ENCODE measurements around the gene NHSL1. TPM values are rescaled to one million over a fixed set of nuclear protein-coding genes. Genes with fewer than 3 reads are reported as not detected.

Gene NHSL1, protein sequence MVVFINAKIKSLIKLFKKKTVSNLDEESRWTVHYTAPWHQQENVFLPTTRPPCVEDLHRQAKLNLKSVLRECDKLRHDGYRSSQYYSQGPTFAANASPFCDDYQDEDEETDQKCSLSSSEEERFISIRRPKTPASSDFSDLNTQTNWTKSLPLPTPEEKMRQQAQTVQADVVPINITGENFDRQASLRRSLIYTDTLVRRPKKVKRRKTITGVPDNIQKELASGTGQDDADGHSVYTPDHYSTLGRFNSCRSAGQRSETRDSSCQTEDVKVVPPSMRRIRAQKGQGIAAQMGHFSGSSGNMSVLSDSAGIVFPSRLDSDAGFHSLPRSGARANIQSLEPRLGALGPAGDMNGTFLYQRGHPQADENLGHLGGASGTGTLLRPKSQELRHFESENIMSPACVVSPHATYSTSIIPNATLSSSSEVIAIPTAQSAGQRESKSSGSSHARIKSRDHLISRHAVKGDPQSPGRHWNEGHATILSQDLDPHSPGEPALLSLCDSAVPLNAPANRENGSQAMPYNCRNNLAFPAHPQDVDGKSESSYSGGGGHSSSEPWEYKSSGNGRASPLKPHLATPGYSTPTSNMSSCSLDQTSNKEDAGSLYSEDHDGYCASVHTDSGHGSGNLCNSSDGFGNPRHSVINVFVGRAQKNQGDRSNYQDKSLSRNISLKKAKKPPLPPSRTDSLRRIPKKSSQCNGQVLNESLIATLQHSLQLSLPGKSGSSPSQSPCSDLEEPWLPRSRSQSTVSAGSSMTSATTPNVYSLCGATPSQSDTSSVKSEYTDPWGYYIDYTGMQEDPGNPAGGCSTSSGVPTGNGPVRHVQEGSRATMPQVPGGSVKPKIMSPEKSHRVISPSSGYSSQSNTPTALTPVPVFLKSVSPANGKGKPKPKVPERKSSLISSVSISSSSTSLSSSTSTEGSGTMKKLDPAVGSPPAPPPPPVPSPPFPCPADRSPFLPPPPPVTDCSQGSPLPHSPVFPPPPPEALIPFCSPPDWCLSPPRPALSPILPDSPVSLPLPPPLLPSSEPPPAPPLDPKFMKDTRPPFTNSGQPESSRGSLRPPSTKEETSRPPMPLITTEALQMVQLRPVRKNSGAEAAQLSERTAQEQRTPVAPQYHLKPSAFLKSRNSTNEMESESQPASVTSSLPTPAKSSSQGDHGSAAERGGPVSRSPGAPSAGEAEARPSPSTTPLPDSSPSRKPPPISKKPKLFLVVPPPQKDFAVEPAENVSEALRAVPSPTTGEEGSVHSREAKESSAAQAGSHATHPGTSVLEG (N-terminal part only)
- total RNA-seq (2014; rRNA removed; shearing (Covaris generic)), result 6.6 and 13.9 TPM in 2 replicates

DNA sequence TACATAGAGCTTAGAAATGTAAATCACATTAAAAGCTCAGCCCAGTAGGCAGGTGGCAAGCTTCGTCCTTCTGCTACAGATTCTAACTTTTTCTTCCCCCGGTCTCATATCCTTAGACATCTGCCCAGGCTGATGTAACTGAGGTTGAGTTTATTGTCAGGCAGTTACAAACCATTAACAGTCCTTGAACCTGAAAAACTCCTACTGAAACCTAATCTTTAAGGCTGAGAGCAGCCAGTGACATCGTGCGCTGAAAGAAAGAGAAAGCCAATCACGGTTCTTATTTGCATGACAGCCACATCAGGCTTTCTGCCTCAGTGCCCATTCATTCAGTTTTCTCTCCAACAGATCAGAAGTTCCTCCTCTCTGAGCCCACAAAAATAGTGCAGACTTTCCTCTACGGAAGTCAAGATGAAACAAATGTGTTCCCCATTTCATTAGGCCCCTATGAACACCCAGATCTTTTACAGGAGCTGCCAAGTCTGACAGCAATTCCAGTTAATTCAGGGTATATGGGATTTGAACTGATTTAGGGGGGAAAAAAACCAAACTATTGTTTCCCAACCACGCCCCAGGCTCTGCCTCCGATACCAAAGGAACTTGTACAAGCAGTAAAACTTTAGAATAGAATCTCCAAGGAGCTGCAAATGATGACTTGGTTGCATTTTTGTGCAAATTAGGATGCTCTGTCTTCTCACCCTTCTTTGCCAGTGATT lies at the start of gene NHSL1:
Gene NHSL1, minus strand, starts transcription at position 192 of the 716 bp plus-strand sequence. CDS start 204 bp downstream, outside the sequence.
- Histone ChIP-seq H3K4me1 (replicated peaks) (no peaks in the 10 kb centered on the region), H3K27me3 (replicated peaks) (no peaks in the 10 kb centered on the region), H3K27ac (no peak within 1 kb of the TSS), H3K36me3 (peaks cover 9% of the 10 kb centered on the region; the same call in 1 of the 2 replicates), H3K9me3 (replicated peaks) (no peaks in the 10 kb centered on the region), H3K4me3 (no peak within 1 kb of the TSS)
- DNase-seq (ENCODE audit: low read depth in 1 of 2, low spot score in 2 of 2), result no peak

DNA sequence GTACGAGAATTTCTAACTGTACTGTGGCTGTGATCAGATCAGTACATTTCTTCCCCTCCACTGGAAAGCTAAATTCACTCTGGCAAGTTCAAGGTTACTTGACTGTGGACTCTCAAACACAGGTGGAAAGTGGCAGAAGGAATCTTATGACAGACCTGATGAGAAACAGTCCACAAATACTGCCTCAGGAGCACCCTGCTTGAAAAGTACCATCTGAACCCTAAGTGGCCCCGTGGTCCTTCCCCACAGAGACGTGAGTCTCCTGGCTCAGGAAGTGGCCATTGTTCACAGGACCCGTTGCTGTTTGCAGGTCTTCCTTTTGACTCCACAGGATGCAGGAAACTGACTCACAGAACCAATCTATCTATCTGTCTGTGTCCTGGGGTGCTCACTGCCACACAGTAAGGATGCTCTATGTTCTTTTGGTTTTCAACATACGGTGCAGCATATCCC lies 47.5 kb upstream of the NHSL1 start:
- DNase-seq (ENCODE audit: low read depth in 1 of 2, low spot score in 2 of 2), result peak in 1 of 2 experiments; percentile 47
- Histone ChIP-seq H3K27ac (peak overlapping the region; percentile 58), H3K36me3 (no peaks in the 10 kb centered on the region), H3K4me3 (no peak overlapping the region), H3K4me1 (replicated peaks) (peaks cover 46% of the 10 kb centered on the region), H3K9me3 (replicated peaks) (no peaks in the 10 kb centered on the region), H3K27me3 (replicated peaks) (no peaks in the 10 kb centered on the region)

DNA sequence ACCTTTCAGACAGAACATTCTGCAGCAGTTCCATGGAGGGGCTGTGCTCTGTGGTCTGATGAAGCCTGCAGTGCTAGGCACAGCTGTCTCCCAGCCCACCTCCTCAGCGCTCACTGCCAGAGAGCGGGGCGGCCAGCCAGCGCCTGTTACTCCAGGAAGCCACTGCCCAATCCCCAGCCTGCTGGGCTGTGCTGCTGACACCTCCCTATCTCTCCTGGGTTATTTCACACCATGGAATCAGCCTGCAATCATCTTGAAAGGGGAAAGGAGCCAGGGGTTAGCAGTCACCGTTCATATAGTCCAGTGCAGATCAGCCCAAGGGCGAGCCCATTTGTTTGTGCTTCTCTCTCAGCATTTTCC lies 46.3 kb upstream of the NHSL1 start:
- Histone ChIP-seq H3K27me3 (replicated peaks) (no peaks in the 10 kb centered on the region), H3K9me3 (replicated peaks) (no peaks in the 10 kb centered on the region), H3K36me3 (no peaks in the 10 kb centered on the region), H3K4me1 (replicated peaks) (peaks cover 57% of the 10 kb centered on the region), H3K4me3 (peak overlapping the region; percentile 30), H3K27ac (peak overlapping the region; percentile 68)
- peak; percentile 57 to 62 for DNase-seq (ENCODE audit: low read depth in 1 of 2, low spot score in 2 of 2)

DNA sequence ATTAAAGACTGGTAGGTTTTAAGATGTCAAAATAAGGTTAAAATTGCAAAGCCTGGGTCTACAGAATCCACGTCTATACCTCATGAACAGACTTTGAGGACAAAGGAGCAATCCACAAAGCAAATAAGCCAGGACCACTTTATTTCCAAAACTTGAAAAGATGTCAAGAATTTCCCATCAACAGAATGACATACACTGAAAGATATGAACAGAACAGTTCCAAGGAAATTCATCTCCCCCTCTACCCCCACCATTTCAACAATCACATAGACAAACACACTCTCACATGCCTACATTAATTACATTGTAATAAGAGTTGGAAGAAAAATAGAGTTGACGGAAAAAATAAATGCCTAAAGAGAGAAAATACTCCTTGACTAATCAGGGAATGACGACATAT lies 45.2 kb upstream of the NHSL1 start:
- Histone ChIP-seq H3K9me3 (replicated peaks) (no peaks in the 10 kb centered on the region), H3K4me3 (peak overlapping the region; percentile 30), H3K27ac (peak overlapping the region; percentile 68), H3K27me3 (replicated peaks) (no peaks in the 10 kb centered on the region), H3K36me3 (no peaks in the 10 kb centered on the region), H3K4me1 (replicated peaks) (peaks cover 68% of the 10 kb centered on the region)
- DNase-seq (ENCODE audit: low read depth in 1 of 2, low spot score in 2 of 2), result peak in 1 of 2 experiments; percentile 45

DNA sequence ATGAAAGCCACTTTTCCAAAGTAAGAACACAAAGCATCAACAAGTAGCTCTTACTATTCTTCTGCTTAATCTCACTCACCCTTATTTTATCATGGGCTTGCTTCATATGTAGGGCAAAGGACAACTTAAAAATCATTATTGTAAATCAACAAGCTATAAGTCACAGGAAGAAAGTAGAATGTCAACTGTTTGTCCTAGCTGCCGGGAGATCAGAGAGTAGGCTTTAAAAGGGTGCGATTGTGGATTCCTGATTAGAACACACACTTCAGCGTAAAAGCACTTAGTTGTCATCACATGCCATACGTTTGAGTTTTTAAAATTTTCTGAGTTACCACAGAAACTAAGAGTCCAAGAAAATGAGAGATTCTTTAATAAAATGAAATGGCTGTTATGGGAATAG lies 44.4 kb upstream of the NHSL1 start:
- Histone ChIP-seq H3K4me1 (replicated peaks) (peaks cover 77% of the 10 kb centered on the region), H3K36me3 (no peaks in the 10 kb centered on the region), H3K4me3 (peak overlapping the region; percentile 30), H3K27ac (peak overlapping the region; percentile 68; the same call in 1 of the 2 replicates), H3K27me3 (replicated peaks) (no peaks in the 10 kb centered on the region), H3K9me3 (replicated peaks) (no peaks in the 10 kb centered on the region)
- no peak for DNase-seq (ENCODE audit: low read depth in 1 of 2, low spot score in 2 of 2)

DNA sequence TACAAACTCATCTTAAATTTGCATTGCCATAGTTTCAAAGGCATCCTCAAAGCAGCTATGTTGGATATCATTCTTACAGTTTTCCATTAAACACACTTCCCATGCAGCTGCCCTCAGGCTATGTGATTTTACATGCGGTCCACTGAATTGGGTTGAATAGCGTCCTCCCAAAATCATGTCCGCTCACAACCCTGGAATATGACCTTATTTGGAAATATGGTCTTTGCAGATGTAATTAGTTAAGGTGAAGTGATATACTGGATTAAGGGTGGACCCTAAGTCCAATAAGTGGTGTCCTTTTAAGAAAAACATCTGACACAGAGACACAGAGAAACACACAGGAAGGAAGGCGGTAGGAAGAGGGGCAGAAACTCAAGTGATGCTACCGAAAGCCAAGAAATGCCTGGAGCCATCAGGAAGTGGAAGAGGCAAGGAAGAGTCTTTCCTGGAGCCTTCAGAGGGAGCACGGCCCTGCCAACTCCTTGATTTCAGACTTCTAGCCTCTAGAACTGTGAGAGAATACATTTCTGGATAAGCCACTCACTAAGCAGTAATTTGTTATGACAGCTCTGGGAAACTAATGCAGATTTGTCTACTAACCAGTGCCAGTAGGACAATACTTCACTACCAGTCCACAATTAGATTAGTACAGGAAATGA lies 42.7 kb upstream of the NHSL1 start:
- H3K36me3 ChIP-seq, result 0 out of 2 replicates have a peak, but pooled peaks cover 3% of the 10 kb centered on the region
- H3K27me3 ChIP-seq (replicated peaks), result no peaks in the 10 kb centered on the region
- DNase-seq (ENCODE audit: low read depth in 1 of 2, low spot score in 2 of 2), result peak in 1 of 2 experiments; percentile 53
- H3K27ac ChIP-seq, result peak overlapping the region; percentile 96
- no peaks in the 10 kb centered on the region for H3K9me3 ChIP-seq (replicated peaks)
- H3K4me1 ChIP-seq (replicated peaks), result peaks cover 91% of the 10 kb centered on the region
- peak overlapping the region; percentile 5; the same call in 1 of the 2 replicates for H3K4me3 ChIP-seq

DNA sequence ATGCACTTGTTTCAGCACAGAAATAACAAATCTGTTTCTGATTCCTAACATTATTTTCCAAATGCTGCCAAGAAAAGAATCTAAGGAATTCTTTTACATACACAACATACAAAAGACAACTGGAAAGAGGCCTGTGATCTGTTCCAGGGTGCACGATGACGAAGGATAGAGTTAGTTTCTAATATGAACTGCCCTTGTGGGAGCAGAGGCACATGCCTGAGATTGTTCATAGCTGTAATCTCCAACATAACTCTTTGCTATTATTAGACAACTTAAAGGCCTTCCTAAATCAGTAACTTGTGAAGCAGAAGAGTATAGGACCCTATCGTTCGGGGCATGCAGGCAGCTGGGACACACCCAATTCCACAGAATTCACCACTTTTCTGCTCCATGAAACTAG lies 41.2 kb upstream of the NHSL1 start:
- Histone ChIP-seq H3K27ac (peak overlapping the region; percentile 96), H3K36me3 (0 out of 2 replicates have a peak, but pooled peaks cover 3% of the 10 kb centered on the region), H3K4me1 (replicated peaks) (peaks cover 86% of the 10 kb centered on the region), H3K9me3 (replicated peaks) (no peaks in the 10 kb centered on the region), H3K4me3 (no peak overlapping the region), H3K27me3 (replicated peaks) (no peaks in the 10 kb centered on the region)
- peak; percentile 69 to 84 for DNase-seq (ENCODE audit: low read depth in 1 of 2, low spot score in 2 of 2)

DNA sequence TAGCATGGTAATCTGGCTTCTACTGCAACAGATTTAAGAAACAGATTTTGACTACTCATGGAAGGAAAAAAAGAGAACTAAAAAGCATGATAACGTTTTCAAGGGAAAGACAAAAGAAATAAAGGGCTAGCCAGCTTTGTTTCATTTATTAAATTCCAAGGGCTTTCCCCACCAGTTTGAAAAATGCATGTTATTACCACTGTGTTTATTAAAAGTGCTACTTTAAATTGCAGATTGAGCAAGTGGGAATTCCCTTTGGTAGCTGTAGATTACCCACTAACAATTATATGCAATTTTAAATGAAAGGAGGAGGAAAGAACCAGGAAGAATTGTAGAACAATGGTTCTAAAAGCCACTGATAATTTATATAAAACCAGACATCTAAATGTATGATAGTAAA lies 40.6 kb upstream of the NHSL1 start:
- Histone ChIP-seq H3K4me3 (no peak overlapping the region), H3K4me1 (replicated peaks) (peaks cover 83% of the 10 kb centered on the region), H3K27me3 (replicated peaks) (no peaks in the 10 kb centered on the region), H3K36me3 (0 out of 2 replicates have a peak, but pooled peaks cover 3% of the 10 kb centered on the region), H3K27ac (peak overlapping the region; percentile 96), H3K9me3 (replicated peaks) (no peaks in the 10 kb centered on the region)
- no peak for DNase-seq (ENCODE audit: low read depth in 1 of 2, low spot score in 2 of 2)

DNA sequence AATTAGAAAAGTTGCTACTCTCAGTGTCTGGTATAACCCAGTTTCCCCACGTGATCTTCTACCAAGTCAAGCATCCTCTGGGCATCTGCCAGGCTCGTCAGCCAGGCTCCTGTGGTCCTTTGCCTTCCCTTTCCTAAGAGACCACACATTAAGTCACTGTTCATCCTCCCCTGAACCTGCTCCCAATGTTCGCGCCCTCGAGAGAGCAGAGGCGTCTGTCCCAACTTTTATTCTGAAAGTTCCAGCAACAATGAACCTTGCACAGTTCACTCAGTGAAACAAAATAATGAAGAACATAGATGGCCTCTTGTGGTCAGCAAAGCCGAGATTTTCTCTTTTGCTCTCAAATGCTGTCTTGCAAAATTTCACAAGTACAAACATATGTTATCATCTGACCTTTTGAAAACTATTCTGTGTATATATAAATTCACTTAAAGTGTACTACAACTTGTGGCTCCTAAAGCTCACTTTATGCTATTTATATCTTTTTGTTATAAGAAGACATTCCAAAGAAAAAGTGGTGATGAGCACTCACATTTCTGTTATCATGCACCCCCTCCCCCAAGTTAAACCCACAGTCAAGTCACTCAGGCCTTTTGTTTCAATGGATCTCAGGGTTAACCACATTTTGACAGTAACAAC lies 39.2 kb upstream of the NHSL1 start:
- Histone ChIP-seq H3K36me3 (0 out of 2 replicates have a peak, but pooled peaks cover 7% of the 10 kb centered on the region), H3K4me3 (no peak overlapping the region), H3K9me3 (replicated peaks) (no peaks in the 10 kb centered on the region), H3K4me1 (replicated peaks) (peaks cover 73% of the 10 kb centered on the region), H3K27ac (peak overlapping the region; percentile 96), H3K27me3 (replicated peaks) (no peaks in the 10 kb centered on the region)
- peak; percentile 79 to 85 for DNase-seq (ENCODE audit: low read depth in 1 of 2, low spot score in 2 of 2)

DNA sequence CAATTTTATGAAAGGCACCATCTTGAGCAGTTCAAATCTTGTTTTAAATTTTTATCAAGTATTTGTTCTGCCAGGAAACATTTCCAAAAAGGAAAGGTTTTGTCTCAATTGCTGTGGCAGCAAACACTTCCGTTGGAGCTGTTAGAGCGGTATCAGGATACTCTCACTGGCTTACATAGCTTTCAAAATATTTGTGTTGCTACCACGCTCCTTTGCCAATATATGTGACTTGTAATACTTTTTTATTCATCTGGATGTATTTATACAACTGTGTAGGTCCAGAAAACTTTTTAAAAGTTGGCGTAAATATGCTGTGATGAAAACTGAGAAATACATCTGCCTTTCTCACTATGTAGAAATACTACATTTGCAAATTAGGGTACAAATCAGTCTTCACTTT lies 37.8 kb upstream of the NHSL1 start:
- Histone ChIP-seq H3K27me3 (replicated peaks) (no peaks in the 10 kb centered on the region), H3K4me1 (replicated peaks) (peaks cover 61% of the 10 kb centered on the region), H3K9me3 (replicated peaks) (no peaks in the 10 kb centered on the region), H3K36me3 (peaks cover 12% of the 10 kb centered on the region; the same call in 1 of the 2 replicates), H3K4me3 (no peak overlapping the region), H3K27ac (peak overlapping the region; percentile 16; the same call in 1 of the 2 replicates)
- DNase-seq (ENCODE audit: low read depth in 1 of 2, low spot score in 2 of 2), result no peak

DNA sequence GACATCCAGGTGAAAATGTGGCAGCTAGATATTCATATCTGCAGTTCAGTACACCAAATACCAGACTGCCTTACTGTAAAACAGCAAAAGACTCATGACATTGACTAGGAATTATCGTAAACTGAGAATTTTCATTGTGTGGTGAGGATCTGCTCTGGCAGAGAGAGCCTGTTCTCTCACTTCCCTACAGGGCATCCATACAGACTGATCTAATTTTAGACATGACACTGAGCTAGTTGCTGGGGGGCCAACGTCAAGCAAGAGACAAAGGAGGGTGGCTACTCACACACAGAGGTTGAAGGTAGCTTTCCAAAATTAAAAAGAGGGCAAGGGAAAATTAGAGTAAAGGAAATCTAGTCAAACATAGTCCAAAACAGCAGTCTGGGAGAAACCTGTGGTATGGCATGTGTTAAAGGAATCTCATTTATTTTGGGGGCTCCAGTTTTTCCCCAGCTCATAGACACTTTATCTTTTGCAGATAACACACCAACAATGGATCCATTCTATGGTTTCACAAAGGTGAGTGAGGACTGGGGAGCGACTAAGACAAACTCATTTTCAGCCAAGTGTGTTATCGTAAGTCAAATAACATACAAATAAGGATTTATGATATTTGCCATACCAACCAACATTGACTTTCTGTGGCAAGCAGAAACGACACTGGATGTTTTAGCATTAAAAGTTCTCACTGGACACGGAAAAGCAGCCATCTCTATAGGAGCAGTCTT lies 36.6 kb upstream of the NHSL1 start:
- no peak overlapping the region for H3K4me3 ChIP-seq
- peaks cover 13% of the 10 kb centered on the region; the same call in 1 of the 2 replicates for H3K36me3 ChIP-seq
- H3K9me3 ChIP-seq (replicated peaks), result no peaks in the 10 kb centered on the region
- no peaks in the 10 kb centered on the region for H3K27me3 ChIP-seq (replicated peaks)
- peaks cover 49% of the 10 kb centered on the region for H3K4me1 ChIP-seq (replicated peaks)
- no peak overlapping the region for H3K27ac ChIP-seq
- DNase-seq (ENCODE audit: low read depth in 1 of 2, low spot score in 2 of 2), result no peak
